Mesothelial cell of epicardium (in vitro differentiated cells): ENCODE data around the gene RAP1GDS1. TPM values are rescaled to one million over a fixed set of nuclear protein-coding genes. Genes with fewer than 3 reads are reported as not detected.

Experiments
- DNase-seq, 2 experiments: peaks; one replicate each; pipeline ENCODE4 v3.0.0; 2021; ENCODE audit warnings: low spot score in 2 of 2; ENCODE audit not compliant: unreplicated experiment in 2 of 2
- H3K27ac Mint-ChIP-seq: 2 replicates; pipeline ENCODE4 v1.8.0; 2021; ENCODE audit warnings: mixed read lengths
- H3K27me3 Mint-ChIP-seq: 2 replicates; pipeline ENCODE4 v1.8.0; 2021; ENCODE audit warnings: low read depth, mixed read lengths
- H3K36me3 Mint-ChIP-seq: 2 replicates; pipeline ENCODE4 v1.8.0; 2021; ENCODE audit warnings: mixed read lengths
- H3K4me1 Mint-ChIP-seq: 2 replicates; pipeline ENCODE4 v1.8.0; 2021; ENCODE audit warnings: mixed read lengths
- H3K4me3 Mint-ChIP-seq: 2 replicates; pipeline ENCODE4 v1.8.0; 2021; ENCODE audit warnings: mild to moderate bottlenecking, moderate library complexity, mixed read lengths
- H3K9me3 Mint-ChIP-seq: 2 replicates; pipeline ENCODE4 v1.8.0; 2021; ENCODE audit warnings: mixed read lengths
- CTCF ChIP-seq: fragments of 200-600 bp; sonication (generic); IDR thresholded peaks from one replicate; pipeline ENCODE4 v1.5.0; 2021; ENCODE audit warnings: antibody characterized with exemption; ENCODE audit not compliant: unreplicated experiment
- total RNA-seq: library from RNA; stranded (reverse); gene quantifications from 3 replicates; pipeline ENCODE4 v1.2.1, GENCODE V29; 2021

The RAP1GDS1 gene
- total RNA-seq, 1 donor from 2014 or later: 22.7 TPM

- Mint-ChIP-seq H3K27ac (no peak overlapping the region), H3K4me1 (peaks cover 4% of the 10 kb centered on the region), H3K27me3 (no peaks in the 10 kb centered on the region), H3K9me3 (no peaks in the 10 kb centered on the region), H3K4me3 (no peak overlapping the region), H3K36me3 (no peaks in the 10 kb centered on the region)
- DNase-seq: no peak
- no peak for TF ChIP-seq CTCF
These were observed 229.1 kb downstream of the RAP1GDS1 start for GRCh38 chr4:98490251-98490650.

- TF ChIP-seq CTCF: no peak
- Mint-ChIP-seq H3K27me3 (no peaks in the 10 kb centered on the region), H3K4me1 (peaks cover 16% of the 10 kb centered on the region), H3K4me3 (no peak overlapping the region), H3K36me3 (no peaks in the 10 kb centered on the region), H3K9me3 (no peaks in the 10 kb centered on the region), H3K27ac (peak overlapping the region; percentile 30)
- no peak for DNase-seq
These were observed 230.8 kb downstream of the RAP1GDS1 start for GRCh38 chr4:98491899-98492559.

DNA sequence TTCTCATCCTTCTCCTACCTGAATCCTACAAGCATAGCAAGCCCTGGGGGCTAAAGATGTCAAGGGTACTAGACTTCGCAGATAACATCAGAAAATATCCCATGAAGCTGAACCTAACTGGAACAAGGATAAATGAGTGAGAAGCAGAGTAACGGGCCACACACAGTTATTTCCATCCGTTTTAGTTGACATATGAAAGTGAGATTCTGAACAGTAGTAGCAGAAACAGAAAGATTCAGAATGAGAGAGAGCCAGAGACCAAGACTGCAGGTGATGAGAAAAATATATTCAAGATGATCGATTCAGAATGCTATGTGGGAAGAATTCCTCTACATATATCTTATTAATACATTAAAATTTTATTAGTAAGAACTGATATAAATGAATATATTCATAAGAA lies 232.1 kb downstream of the RAP1GDS1 start:
- no peak overlapping the region for H3K27ac Mint-ChIP-seq
- TF ChIP-seq CTCF: no peak
- H3K27me3 Mint-ChIP-seq: no peaks in the 10 kb centered on the region
- no peak for DNase-seq
- no peak overlapping the region for H3K4me3 Mint-ChIP-seq
- no peaks in the 10 kb centered on the region for H3K36me3 Mint-ChIP-seq
- H3K9me3 Mint-ChIP-seq: no peaks in the 10 kb centered on the region
- peaks cover 16% of the 10 kb centered on the region for H3K4me1 Mint-ChIP-seq

Other genes with a start within 250 kb of the RAP1GDS1 start
- gene STPG2, start 117.9 kb upstream of the RAP1GDS1 start, total RNA-seq: 0.85 to 0.97 TPM (median 0.88 TPM) in 3 replicates